ENCODE results near the gene KIF26A. TPM values are rescaled to one million over a fixed set of nuclear protein-coding genes. Genes with fewer than 3 reads are reported as not detected.

Gene KIF26A
- total and polyA plus RNA-seq, 2 donors from 2014 or later = 2.3 to 12.3 TPM

DNA sequence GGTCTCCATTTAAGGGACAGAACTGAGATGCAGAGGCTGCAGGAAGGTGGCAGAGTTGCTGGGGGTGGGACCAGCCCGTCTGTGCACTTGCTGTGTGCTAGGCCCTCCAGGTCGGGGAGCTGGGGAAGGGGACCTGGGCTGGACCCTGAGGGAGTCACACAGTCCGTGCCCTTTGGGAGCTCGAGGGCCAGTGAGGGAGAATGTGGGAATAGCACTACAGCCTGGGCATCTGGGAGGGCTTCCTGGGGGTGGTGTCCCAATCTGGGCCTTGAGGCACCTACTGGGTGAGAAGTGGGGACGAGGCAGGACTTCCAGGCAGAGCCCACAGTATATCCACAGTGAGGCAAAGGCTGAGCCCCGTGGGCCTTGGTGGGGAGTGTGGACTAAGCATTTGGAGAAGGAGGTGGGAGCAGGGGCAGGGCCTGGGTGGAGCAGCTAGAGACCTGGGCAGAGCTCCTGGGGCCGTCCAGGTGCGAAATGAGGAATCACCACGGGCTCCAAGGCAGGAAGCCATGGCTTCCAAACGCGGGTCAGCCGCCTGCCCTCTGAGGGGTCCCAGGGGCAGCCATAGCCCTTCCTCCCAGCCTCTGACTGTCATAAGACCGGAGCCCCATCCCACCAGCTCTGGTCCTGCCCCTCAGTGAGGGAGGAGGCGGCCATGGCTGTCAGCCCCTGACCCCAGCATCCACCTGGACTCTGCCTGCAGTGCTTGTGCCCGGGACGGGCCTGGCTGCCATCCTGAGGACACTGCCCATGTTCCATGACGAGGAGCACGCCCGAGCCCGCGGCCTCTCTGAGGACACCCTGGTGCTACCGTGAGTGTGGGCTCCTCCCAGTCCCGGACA, 46.2 kb upstream of the KIF26A start:
- Histone ChIP-seq H3K36me3 (ENCODE audit: control insufficient read depth in 2 of 3, insufficient read depth in 3 of 3, low read length in 3 of 3) (no peaks in the 10 kb centered on the region), H3K9ac (ENCODE audit: low read length in 3 of 3) (no peak overlapping the region), H3K27me3 (ENCODE audit: control insufficient read depth, insufficient read depth, low read length) (no peaks in the 10 kb centered on the region), H3K9me3 (ENCODE audit: control insufficient read depth in 2 of 3, insufficient read depth in 1 of 3, low read length in 3 of 3) (no peaks in the 10 kb centered on the region), H3K27ac (ENCODE audit: low read depth in 2 of 2, low read length in 2 of 2) (no peak overlapping the region), H3K4me1 (ENCODE audit: control insufficient read depth in 2 of 3, insufficient read depth in 2 of 3, low read depth in 1 of 3, low read length in 3 of 3) (no peaks in the 10 kb centered on the region), H3K4me3 (ENCODE audit: low read length in 3 of 3) (no peak overlapping the region)
- TF ChIP-seq, protein P1, sequence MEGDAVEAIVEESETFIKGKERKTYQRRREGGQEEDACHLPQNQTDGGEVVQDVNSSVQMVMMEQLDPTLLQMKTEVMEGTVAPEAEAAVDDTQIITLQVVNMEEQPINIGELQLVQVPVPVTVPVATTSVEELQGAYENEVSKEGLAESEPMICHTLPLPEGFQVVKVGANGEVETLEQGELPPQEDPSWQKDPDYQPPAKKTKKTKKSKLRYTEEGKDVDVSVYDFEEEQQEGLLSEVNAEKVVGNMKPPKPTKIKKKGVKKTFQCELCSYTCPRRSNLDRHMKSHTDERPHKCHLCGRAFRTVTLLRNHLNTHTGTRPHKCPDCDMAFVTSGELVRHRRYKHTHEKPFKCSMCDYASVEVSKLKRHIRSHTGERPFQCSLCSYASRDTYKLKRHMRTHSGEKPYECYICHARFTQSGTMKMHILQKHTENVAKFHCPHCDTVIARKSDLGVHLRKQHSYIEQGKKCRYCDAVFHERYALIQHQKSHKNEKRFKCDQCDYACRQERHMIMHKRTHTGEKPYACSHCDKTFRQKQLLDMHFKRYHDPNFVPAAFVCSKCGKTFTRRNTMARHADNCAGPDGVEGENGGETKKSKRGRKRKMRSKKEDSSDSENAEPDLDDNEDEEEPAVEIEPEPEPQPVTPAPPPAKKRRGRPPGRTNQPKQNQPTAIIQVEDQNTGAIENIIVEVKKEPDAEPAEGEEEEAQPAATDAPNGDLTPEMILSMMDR (IDR thresholded peaks at IDR 0.05; ENCODE audit: borderline replicate concordance, extremely low read depth, insufficient read depth) = no peak
- peak in 2 of 5 donors; percentile 52 to 72 for DNase-seq
- no peak for FAIRE-seq
- intact Hi-C loops (cut with DNase I) = no loop called here

DNA sequence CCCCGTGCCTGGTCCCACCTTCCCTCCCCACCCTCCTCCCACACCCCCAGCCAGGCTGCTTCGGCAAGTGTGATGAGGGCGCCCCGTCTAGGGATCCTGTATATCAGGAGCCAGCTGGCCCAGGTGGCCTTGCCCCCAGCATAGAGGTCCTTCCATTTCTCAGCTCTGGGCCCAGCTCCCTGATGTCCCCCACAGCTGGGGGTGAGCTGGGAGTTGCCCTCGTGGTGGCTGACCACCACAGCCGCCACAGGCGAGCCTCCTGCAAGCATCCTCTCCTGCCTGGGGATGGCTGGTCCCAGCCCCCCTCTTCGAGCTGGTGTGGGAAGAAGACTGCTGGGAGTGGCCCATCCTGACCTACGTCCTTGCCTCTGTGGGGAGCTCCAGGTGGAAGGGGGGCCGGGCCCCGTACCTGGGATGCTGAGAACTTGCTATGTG, 45.4 kb upstream of the KIF26A start:
- FAIRE-seq = no peak

DNA sequence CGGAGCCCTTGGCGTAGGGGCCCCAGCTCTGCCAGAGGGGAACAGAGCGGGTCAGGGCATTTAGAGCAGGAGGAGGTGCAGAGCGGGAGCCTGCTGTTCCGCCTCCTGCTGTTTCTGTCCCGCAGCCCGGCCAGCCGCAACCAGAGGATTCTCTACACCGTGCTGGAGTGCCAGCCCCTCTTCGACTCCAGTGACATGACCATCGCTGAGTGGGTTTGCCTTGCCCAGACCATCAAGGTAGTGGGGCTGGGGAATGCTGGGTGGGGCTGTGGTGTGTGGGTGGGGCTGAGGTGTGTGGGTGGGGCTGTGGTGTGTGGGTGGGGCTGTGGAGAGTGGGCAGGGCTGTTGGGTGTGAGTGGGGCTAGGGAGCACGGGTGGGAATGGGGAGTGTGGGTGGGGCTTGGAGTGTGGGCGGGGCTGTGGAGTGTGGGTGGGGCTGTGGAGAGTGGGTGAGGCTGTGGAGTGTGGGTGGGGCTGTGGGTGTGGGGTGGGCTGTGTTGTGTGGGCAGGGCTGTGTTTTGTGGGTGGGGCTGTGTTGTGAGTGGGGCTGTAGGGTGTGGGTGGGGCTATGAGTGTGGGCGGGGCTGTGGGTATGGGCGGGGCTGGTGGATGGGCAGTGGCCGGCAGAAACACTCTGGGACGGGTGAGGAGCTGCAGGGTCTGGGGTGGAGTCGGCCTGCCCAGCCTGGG, 44.9 kb upstream of the KIF26A start:
- Histone ChIP-seq H3K27me3 (ENCODE audit: control insufficient read depth, insufficient read depth, low read length) (no peaks in the 10 kb centered on the region), H3K36me3 (ENCODE audit: control insufficient read depth in 2 of 3, insufficient read depth in 3 of 3, low read length in 3 of 3) (no peaks in the 10 kb centered on the region), H3K9ac (ENCODE audit: low read length in 3 of 3) (no peak overlapping the region), H3K4me1 (ENCODE audit: control insufficient read depth in 2 of 3, insufficient read depth in 2 of 3, low read depth in 1 of 3, low read length in 3 of 3) (no peaks in the 10 kb centered on the region), H3K9me3 (ENCODE audit: control insufficient read depth in 2 of 3, insufficient read depth in 1 of 3, low read length in 3 of 3) (no peaks in the 10 kb centered on the region), H3K27ac (ENCODE audit: low read depth in 2 of 2, low read length in 2 of 2) (no peak overlapping the region), H3K4me3 (ENCODE audit: low read length in 3 of 3) (no peak overlapping the region)
- DNase-seq (peak in 2 of 5 donors; percentile 61 to 74), FAIRE-seq (no peak)
- intact Hi-C loops (cut with DNase I) = no loop called here
- TF ChIP-seq, protein P1 (IDR thresholded peaks at IDR 0.05; ENCODE audit: borderline replicate concordance, extremely low read depth, insufficient read depth) = no peak

More for the DNA sequence above, 45.4 kb upstream of the KIF26A start:
- no peaks in the 10 kb centered on the region for H3K4me1 ChIP-seq (ENCODE audit: control insufficient read depth in 2 of 3, insufficient read depth in 2 of 3, low read depth in 1 of 3, low read length in 3 of 3)
- TF ChIP-seq, protein P1 (IDR thresholded peaks at IDR 0.05; ENCODE audit: borderline replicate concordance, extremely low read depth, insufficient read depth) = no peak
- no peaks in the 10 kb centered on the region for H3K27me3 ChIP-seq (ENCODE audit: control insufficient read depth, insufficient read depth, low read length)
- intact Hi-C loops (cut with DNase I) = no loop called here
- no peak overlapping the region for H3K27ac ChIP-seq (ENCODE audit: low read depth in 2 of 2, low read length in 2 of 2)
- DNase-seq = peak in 2 of 5 donors; percentile 54 to 71
- H3K4me3 ChIP-seq (ENCODE audit: low read length in 3 of 3) = no peak overlapping the region
- no peak overlapping the region for H3K9ac ChIP-seq (ENCODE audit: low read length in 3 of 3)
- H3K36me3 ChIP-seq (ENCODE audit: control insufficient read depth in 2 of 3, insufficient read depth in 3 of 3, low read length in 3 of 3) = no peaks in the 10 kb centered on the region
- no peaks in the 10 kb centered on the region for H3K9me3 ChIP-seq (ENCODE audit: control insufficient read depth in 2 of 3, insufficient read depth in 1 of 3, low read length in 3 of 3)
